HL-60/S4 treated with retinoic acid at 250 ng/mL for 4 days and 3 days (cell line): ENCODE measurements around the gene BMX.

Experiments
- in situ Hi-C: fragments of 300-500 bp; cut with MboI; formaldehyde crosslinking; loops from 2 replicates; pipeline ENCODE4 v1.7.0; 2022; ENCODE audit warnings: low sequenced_read_pairs

BMX gene

DNA sequence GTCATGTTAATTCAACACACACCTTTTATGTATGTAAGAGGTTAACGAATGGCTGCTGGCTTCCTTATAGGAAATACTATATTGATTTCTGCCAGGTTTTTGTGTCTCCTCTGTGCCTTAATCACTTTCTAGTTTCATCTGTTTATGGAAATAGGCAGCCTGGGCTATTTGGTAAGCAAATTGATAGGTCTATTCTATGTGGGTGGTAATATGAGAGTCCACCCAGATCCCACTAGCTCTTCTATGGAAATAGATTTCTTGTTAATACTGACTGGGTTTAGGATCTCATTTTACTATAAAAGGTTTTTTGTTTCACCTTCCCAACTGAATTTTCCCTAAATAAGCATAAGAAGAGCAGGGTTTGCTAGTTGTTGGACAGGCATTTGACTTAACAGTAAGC lies 4.1 kb downstream of the BMX start:
- in situ Hi-C loops, result no loop called here

- in situ Hi-C loops, result no loop called here
Measured at GRCh38 chrX:15505101-15505500, 4.5 kb downstream of the BMX start.

GRCh38 chrX:15507005-15507404 lies 6.4 kb downstream of the BMX start:
- in situ Hi-C loops, result no loop called here

DNA sequence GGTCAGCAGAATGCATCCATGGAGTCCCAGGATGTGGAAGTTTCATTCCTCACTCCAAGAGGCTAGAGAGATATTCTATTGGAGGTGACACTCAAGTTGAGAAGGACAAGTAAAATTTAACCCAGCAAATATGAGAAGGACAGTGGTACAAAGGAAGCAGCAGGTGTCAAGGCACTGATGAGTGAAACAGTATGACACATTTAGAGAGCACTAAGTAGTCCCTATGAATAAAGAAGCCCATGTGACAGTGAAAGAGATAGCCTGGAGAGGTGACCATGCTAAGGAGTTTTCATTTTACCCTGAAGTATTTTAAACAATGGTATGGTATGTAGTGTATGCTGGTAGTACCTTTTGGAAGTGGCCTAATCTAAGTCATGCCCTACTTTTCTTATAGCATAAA lies 9.2 kb downstream of the BMX start:
- in situ Hi-C loops, result no loop called here

GRCh38 chrX:15511563-15511962 lies 11.0 kb downstream of the BMX start:
- in situ Hi-C loops, result no loop called here

GRCh38 chrX:15512401-15512965 lies 11.9 kb downstream of the BMX start:
- in situ Hi-C loops, result no loop called here

DNA sequence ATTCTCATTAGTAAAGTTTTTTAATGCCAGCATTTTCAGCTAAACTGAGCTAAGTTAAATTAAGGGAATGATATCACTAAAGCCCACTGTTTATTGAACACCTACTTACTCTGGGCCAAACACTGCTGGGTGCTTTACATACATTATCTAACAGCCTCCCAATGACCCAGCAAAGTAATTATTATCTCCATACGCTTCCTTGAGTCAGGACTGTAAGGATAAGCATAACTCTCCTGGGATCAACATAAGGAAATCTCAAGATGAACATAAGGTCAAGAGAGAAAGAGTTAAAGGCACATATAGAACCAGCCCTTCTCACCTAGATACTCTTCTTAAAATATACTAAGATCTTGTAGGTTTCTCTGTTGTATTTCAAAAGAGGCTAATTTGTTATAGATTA lies 13.7 kb downstream of the BMX start:
- in situ Hi-C loops, result no loop called here

DNA sequence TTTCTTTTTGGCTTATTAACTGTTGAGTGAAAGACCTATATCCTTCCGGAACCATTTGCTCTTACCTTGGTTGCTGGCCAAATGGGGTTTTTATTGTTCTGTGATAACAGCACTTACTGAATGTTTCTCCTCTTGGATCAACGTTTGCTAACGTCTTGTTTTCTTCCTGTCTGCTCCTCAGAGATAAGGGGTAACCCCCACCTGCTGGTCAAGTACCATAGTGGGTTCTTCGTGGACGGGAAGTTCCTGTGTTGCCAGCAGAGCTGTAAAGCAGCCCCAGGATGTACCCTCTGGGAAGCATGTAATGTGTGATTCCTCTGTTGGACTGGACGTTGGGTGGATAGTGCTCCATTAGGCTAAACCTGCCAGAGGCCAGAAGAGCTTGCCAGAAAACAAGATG lies 15.3 kb downstream of the BMX start:
- in situ Hi-C loops, result no loop called here

DNA sequence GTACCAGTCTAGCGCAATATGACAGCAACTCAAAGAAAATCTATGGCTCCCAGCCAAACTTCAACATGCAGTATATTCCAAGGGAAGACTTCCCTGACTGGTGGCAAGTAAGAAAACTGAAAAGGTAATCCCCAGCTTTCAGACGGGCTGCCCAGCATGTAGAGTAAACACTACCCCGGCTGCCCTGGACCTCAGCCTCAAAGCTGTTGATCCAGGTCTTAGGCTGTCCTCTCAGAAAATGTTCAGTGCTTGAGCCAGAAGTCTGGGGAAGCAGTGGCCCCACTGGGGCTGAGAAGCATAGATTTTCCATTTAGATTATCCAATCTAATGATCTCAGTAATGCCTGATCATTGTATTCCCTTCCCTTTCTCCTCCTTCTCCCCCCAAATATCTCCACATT lies 21.9 kb downstream of the BMX start:
- in situ Hi-C loops, result no loop called here

- in situ Hi-C loops, result no loop called here
Measured at GRCh38 chrX:15523088-15523487, 22.5 kb downstream of the BMX start.

DNA sequence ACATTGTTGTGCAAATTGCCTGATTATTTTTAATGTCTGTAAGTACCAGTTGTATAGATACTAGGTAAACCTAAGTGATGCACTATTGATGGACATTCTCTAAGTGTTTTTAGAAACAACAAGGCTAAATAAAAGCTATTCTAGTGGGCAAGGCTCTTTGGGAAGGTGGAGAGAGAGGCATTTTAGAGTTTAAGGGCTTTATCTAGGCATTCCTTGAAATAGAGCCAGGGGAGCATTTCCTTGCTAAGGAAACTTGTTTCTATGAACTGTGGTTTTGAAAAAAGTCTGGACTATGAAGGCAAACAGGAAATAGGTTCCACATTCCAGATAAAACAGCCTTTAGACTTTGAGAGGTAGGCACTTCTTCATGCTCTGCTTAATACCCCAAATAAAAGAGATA lies 23.8 kb downstream of the BMX start:
- in situ Hi-C loops, result no loop called here

GRCh38 chrX:15525664-15526416 lies 25.2 kb downstream of the BMX start:
- in situ Hi-C loops, result no loop called here

GRCh38 chrX:15529165-15529564 lies 28.6 kb downstream of the BMX start:
- in situ Hi-C loops, result no loop called here

- in situ Hi-C loops, result no loop called here
Measured at GRCh38 chrX:15530318-15530717, 29.7 kb downstream of the BMX start.

GRCh38 chrX:15546745-15547144 lies 46.1 kb downstream of the BMX start:
- in situ Hi-C loops, result no loop called here

GRCh38 chrX:15547356-15547755 lies 46.7 kb downstream of the BMX start:
- in situ Hi-C loops, result no loop called here

GRCh38 chrX:15549189-15550012 lies 48.8 kb downstream of the BMX start:
- in situ Hi-C loops, result no loop called here

DNA sequence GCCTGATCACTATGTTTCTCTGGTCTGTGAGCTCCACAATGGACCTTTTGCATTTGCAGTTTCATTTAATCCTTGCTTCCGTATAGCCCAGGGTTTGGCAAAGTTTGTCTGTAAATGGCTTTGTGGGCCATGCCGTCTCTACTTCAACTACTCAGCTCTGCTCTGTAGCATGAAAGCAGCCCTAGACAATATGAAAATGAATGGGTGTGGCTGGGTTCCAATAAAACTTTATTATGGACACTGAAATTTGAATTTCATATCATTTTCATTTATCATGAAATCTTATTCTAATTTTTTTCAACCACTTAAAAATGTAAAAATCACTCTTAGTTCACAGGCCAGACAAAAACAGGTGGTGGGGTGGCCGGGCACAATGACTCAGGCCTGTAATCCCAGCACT lies 58.6 kb downstream of the BMX start:
- in situ Hi-C loops, result no loop called here

DNA sequence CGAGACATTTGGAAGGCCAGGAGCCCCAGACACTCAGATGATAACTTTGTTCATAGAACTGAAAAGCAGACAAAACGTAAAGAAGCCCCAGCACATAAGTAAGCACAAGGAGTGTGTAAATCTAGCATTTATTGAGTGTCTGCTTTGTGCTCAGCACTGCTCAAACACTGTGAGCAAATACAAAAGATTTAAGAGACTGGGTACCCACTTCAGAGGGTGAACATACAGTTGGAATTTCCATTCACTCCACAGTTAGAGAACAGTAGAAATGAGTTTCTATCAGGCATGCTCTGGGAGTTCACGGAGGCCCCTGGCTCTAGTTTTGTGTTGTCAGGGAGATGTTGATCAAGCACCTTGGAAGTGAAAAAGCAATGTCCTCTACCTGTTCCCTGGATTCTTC lies 60.3 kb downstream of the BMX start:
- in situ Hi-C loops, result no loop called here

DNA sequence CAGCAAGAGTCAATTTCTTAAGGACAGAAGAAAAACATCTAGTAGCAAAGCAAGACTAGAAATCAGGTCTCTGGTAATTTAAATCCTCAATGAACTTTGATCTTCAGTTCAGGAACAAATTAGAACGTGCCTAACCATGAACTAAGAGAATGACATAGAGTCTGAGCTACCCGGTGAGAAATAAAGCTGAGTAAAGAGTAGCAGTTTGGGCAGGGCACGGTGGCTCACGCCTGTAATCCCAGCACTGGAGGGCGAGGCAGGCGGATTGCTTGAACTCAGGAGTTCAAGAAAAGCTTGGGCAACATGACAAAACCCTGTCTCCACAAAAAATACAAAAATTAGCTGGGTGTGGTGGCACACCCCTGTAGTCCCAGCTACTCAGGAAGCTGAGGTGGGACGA lies 62.4 kb downstream of the BMX start:
- in situ Hi-C loops, result no loop called here

- in situ Hi-C loops, result no loop called here
Measured at GRCh38 chrX:15564981-15565579, 64.5 kb downstream of the BMX start.

GRCh38 chrX:15566244-15566643 lies 65.6 kb downstream of the BMX start:
- in situ Hi-C loops, result no loop called here
